Ascending aorta (tissue), 2 donors: ENCODE results near the gene HS3ST4. TPM values are rescaled to one million over a fixed set of nuclear protein-coding genes. Genes with fewer than 3 reads are reported as not detected.
"Not testable (repeated sequence)": the region's sequence is repeated elsewhere in the genome, so short reads cannot be mapped to it uniquely, and the experiment has no call there.

Experiments
- DNase-seq, 2 donors: peaks; one replicate each; pipeline ENCODE4 v3.0.0-alpha.2; 2019; ENCODE audit warnings: low spot score in 2 of 2
- H3K27ac ChIP-seq, 2 donors: fragments of 200-600 bp; sonication (generic); one replicate each; pipeline ENCODE4 v1.5.1; 2016 to 2017; ENCODE audit warnings: mild to moderate bottlenecking in 1 of 2
- H3K27me3 ChIP-seq: fragments of 200-600 bp; sonication (generic); one replicate; pipeline ENCODE4 v1.5.1; 2017
- H3K36me3 ChIP-seq, 2 donors: fragments of 200-600 bp; sonication (generic); one replicate each; pipeline ENCODE4 v1.5.1; 2016
- H3K4me1 ChIP-seq, 2 donors: fragments of 200-600 bp; sonication (generic); one replicate each; pipeline ENCODE4 v1.5.1; 2016 to 2017; ENCODE audit warnings: mild to moderate bottlenecking in 1 of 2
- H3K4me3 ChIP-seq, 2 donors: fragments of 200-600 bp; sonication (generic); one replicate each; pipeline ENCODE4 v1.5.1; 2016 to 2017; ENCODE audit warnings: mild to moderate bottlenecking in 1 of 2
- H3K9me3 ChIP-seq, 2 donors: fragments of 200-600 bp; sonication (generic); one replicate each; pipeline ENCODE4 v1.5.1; 2016
- intact Hi-C: fragments of 100-400 bp; cut with DNase I; formaldehyde crosslinking; loops from one replicate; pipeline ENCODE4 v1.15.1; 2023
- total RNA-seq: library from RNA; depleted of rRNA; stranded (reverse); fragments of >200 nt; gene quantifications from one replicate; pipeline ENCODE4 v1.1.0, GENCODE V29; 2016
- TF ChIP-seq, protein P1 (sequence below), 3 experiments: fragments of 200-600 bp in 2 of 3; fragments of 450-650 bp in 1 of 3; sonication (generic) in 2 of 3; IDR thresholded peaks; one replicate each; pipeline ENCODE4 v1.5.1; 2016 to 2019; ENCODE audit warnings: antibody characterized with exemption in 3 of 3, mild to moderate bottlenecking in 1 of 3, moderate library complexity in 1 of 3

HS3ST4 gene
- total RNA-seq, 1 donor from 2014 or later = not detected

DNA sequence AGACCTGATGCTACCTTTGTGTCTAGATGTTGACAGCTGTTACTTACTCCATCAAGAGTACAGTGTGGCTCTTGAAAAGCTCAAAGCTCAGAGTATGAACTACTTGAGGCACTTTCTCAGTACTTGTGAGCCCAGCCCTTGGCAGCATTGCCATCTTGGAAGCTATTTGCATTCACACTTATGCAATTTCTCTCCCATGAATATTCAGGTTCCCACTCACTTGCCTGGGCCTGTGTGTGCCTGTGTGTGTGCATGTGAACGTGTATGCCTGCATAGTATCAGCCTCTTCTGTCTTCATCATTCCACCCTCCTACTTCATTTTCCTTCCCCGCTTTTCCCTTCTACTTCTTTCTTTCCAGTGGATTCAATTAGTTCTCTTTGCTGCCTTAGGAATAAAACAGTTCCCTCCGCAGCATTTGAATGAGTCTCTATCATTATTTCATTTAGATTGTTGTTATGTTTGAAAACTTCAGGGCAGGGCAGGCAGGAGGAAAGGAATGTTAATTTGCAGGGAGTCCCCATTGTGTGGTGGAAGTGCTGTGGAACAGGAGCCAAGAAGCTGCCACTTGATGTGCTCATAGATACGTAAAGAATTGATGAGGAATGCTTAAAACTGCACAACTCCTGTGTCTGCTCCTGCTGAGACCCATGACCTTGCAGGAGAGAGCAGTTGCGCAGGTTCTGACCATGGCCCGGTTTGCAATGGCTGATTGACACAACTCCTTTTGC lies 58.9 kb downstream of the HS3ST4 start:
- H3K27me3 ChIP-seq = no peaks in the 10 kb centered on the region
- no peak overlapping the region for H3K27ac ChIP-seq
- intact Hi-C loops = loop anchor here (1.0 kb wide), 1 partner anchor 9 kb away; no protein-coding TSS in a partner anchor
- no peak for DNase-seq
- H3K36me3 ChIP-seq = no peaks in the 10 kb centered on the region
- no peaks in the 10 kb centered on the region for H3K4me1 ChIP-seq
- H3K9me3 ChIP-seq = peaks cover 0 to 5% of the 10 kb centered on the region in 2 donors
- TF ChIP-seq, protein P1, sequence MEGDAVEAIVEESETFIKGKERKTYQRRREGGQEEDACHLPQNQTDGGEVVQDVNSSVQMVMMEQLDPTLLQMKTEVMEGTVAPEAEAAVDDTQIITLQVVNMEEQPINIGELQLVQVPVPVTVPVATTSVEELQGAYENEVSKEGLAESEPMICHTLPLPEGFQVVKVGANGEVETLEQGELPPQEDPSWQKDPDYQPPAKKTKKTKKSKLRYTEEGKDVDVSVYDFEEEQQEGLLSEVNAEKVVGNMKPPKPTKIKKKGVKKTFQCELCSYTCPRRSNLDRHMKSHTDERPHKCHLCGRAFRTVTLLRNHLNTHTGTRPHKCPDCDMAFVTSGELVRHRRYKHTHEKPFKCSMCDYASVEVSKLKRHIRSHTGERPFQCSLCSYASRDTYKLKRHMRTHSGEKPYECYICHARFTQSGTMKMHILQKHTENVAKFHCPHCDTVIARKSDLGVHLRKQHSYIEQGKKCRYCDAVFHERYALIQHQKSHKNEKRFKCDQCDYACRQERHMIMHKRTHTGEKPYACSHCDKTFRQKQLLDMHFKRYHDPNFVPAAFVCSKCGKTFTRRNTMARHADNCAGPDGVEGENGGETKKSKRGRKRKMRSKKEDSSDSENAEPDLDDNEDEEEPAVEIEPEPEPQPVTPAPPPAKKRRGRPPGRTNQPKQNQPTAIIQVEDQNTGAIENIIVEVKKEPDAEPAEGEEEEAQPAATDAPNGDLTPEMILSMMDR (IDR thresholded peaks at IDR 0.05) = no peak
- no peak overlapping the region for H3K4me3 ChIP-seq

- Histone ChIP-seq H3K27ac (no peak overlapping the region), H3K36me3 (no peaks in the 10 kb centered on the region), H3K27me3 (no peaks in the 10 kb centered on the region), H3K9me3 (peaks cover 0 to 5% of the 10 kb centered on the region in 2 donors), H3K4me1 (no peaks in the 10 kb centered on the region), H3K4me3 (no peak overlapping the region)
- DNase-seq = no peak
- intact Hi-C loops = loop anchor here (1.0 kb wide), 1 partner anchor 8 kb away; no protein-coding TSS in a partner anchor
- TF ChIP-seq, protein P1 (IDR thresholded peaks at IDR 0.05) = no peak
Observed at GRCh38 chr16:25751230-25751835, 59.6 kb downstream of the HS3ST4 start.

DNA sequence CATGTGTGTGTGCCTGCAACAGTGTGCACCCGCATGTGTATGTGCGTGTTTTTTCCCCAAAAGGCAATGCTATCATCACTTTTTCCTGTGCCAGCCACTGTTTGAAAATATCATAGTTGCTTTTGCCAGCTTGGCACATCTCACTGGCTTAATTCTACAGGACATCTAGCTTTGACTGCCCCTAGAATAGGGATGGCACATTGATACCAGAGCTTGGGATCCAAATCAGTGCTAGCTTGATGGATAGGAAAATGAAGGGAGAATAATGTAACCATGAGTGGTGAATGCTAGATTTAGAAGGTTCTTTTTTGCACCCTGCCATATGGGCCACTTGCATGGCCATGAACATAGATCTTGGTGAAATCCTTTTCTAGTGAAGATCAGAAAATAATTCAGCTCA lies 72.7 kb downstream of the HS3ST4 start:
- intact Hi-C loops = no loop called here
- TF ChIP-seq, protein P1 (IDR thresholded peaks at IDR 0.05) = no peak

GRCh38 chr16:25771216-25771615 lies 79.5 kb downstream of the HS3ST4 start:
- H3K4me1 ChIP-seq = no peaks in the 10 kb centered on the region
- no peak for DNase-seq
- intact Hi-C loops = no loop called here

More for the DNA sequence above, 72.7 kb downstream of the HS3ST4 start:
- Histone ChIP-seq H3K4me1 (no peaks in the 10 kb centered on the region), H3K36me3 (no peaks in the 10 kb centered on the region), H3K4me3 (no peak overlapping the region), H3K27me3 (no peaks in the 10 kb centered on the region), H3K27ac (no peak overlapping the region), H3K9me3 (no peaks in the 10 kb centered on the region)
- DNase-seq = no peak

GRCh38 chr16:25771812-25772568 lies 80.2 kb downstream of the HS3ST4 start:
- Histone ChIP-seq H3K27me3 (no peaks in the 10 kb centered on the region), H3K4me3 (no peak overlapping the region), H3K36me3 (no peaks in the 10 kb centered on the region), H3K27ac (no peak overlapping the region), H3K4me1 (no peaks in the 10 kb centered on the region), H3K9me3 (no peaks in the 10 kb centered on the region)
- intact Hi-C loops = no loop called here
- no peak for DNase-seq
- TF ChIP-seq, protein P1 (IDR thresholded peaks at IDR 0.05) = no peak

More at GRCh38 chr16:25771216-25771615, 79.5 kb downstream of the HS3ST4 start:
- Histone ChIP-seq H3K36me3 (no peaks in the 10 kb centered on the region), H3K4me3 (no peak overlapping the region), H3K9me3 (no peaks in the 10 kb centered on the region), H3K27ac (no peak overlapping the region), H3K27me3 (no peaks in the 10 kb centered on the region)
- TF ChIP-seq, protein P1 (IDR thresholded peaks at IDR 0.05) = no peak

DNA sequence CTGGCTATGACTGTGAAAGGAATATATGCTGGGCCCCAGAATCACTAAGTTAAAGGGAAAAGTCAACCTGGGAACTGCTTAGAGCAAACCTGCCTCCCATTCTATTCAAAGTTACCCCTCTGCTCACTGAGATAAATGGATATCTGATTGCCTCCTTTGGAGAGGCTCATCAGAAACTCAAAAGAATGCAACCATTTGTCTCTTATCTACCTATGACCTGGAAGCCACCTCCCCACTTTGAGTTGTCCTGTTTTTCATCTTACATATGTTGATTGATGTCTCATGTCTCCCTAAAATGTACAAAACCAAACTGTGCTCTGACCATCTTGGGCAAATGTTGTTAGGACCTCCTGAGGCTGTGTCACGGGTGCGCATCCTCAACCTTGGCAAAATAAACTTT lies 84.5 kb downstream of the HS3ST4 start:
- H3K27me3 ChIP-seq, intact Hi-C loops, H3K4me3 ChIP-seq, H3K9me3 ChIP-seq, H3K36me3 ChIP-seq, H3K4me1 ChIP-seq, DNase-seq, H3K27ac ChIP-seq: not testable (repeated sequence)
